Common myeloid progenitor, CD34-positive (primary cell): ENCODE data around the gene IRF3.

Experiments
- CTCF ChIA-PET: fragments of 350-600 bp; sonication (Branson Sonifier 250); formaldehyde crosslinking; loops from one replicate; lab custom pipeline; 2021; ENCODE audit warnings: antibody characterized with exemption; lab: Charles Lee
- POLR2A ChIA-PET: fragments of 350-600 bp; sonication (Branson Sonifier 250); formaldehyde crosslinking; loops from one replicate; lab custom pipeline; 2021; ENCODE audit warnings: antibody characterized with exemption; lab: Charles Lee
- DNase-seq, 3 donors: peaks; one replicate each; pipeline versions ENCODE4 v3.0.0 to v3.0.0-alpha.2; 2013
- H3K27ac ChIP-seq, 2 experiments: 1 replicate in 1 of 2; 2 replicates in 1 of 2; pipeline ENCODE4 v1.7.0; 2013; ENCODE audit warnings: inconsistent platforms in 2 of 2, low read length in 2 of 2, mild to moderate bottlenecking in 2 of 2, low read depth in 1 of 2, moderate library complexity in 1 of 2; ENCODE audit not compliant: severe bottlenecking in 2 of 2, insufficient read depth in 1 of 2, poor library complexity in 1 of 2
- H3K27me3 ChIP-seq, 5 experiments: replicated peaks in 2 of 5; 1 replicate in 3 of 5; 2 replicates in 2 of 5; pipeline versions ENCODE4 v1.6.1 to v1.7.0; 2013; ENCODE audit warnings: low read length in 4 of 5, mild to moderate bottlenecking in 2 of 5, moderate library complexity in 2 of 5, inconsistent platforms in 1 of 5; ENCODE audit not compliant: insufficient read depth in 5 of 5, control insufficient read depth in 4 of 5
- H3K36me3 ChIP-seq, 4 experiments: 1 replicate in 2 of 4; 2 replicates in 2 of 4; pipeline versions ENCODE4 v1.6.1 to v1.7.0; 2013; ENCODE audit warnings: low read length in 3 of 4, control low read depth in 1 of 4, mild to moderate bottlenecking in 1 of 4; ENCODE audit not compliant: control insufficient read depth in 4 of 4, insufficient read depth in 4 of 4
- H3K4me1 ChIP-seq, 4 experiments: 1 replicate in 3 of 4; 2 replicates in 1 of 4; pipeline versions ENCODE4 v1.6.1 to v1.7.1; 2013; ENCODE audit warnings: low read length in 3 of 4, mild to moderate bottlenecking in 3 of 4, control low read depth in 1 of 4, inconsistent platforms in 1 of 4, moderate library complexity in 1 of 4; ENCODE audit not compliant: control insufficient read depth in 4 of 4, insufficient read depth in 4 of 4; ENCODE audit errors: control extremely low read depth in 1 of 4
- H3K4me3 ChIP-seq, 7 experiments: 1 replicate in 4 of 7; 2 replicates in 3 of 7; pipeline versions ENCODE4 v1.5.1 to v1.7.0; 2013; ENCODE audit warnings: mild to moderate bottlenecking in 7 of 7, low read length in 6 of 7, moderate library complexity in 6 of 7, inconsistent platforms in 2 of 7, low read depth in 2 of 7, control low read depth in 1 of 7; ENCODE audit not compliant: insufficient read depth in 4 of 7, control insufficient read depth in 1 of 7; ENCODE audit errors: extremely low read depth in 1 of 7
- H3K9me3 ChIP-seq, 5 experiments: 1 replicate in 4 of 5; 2 replicates in 1 of 5; pipeline versions ENCODE4 v1.6.1 to v1.7.1; 2013; ENCODE audit warnings: low read length in 4 of 5, mild to moderate bottlenecking in 2 of 5, inconsistent platforms in 1 of 5, low read depth in 1 of 5, moderate library complexity in 1 of 5; ENCODE audit not compliant: control insufficient read depth in 4 of 5, insufficient read depth in 2 of 5; ENCODE audit errors: control extremely low read depth in 1 of 5
- WGBS: methylation state at CpG from one replicate; pipeline ENCODE4 v1.1.5; 2013; ENCODE audit not compliant: insufficient coverage; 5-methylcytosine and 5-hydroxymethylcytosine counted together

Gene IRF3

GRCh38 chr19:49613374-49613773 is 52.3 kb downstream of the IRF3 start:
- ChIA-PET POLR2A (no interaction called here), CTCF (no interaction called here)
- H3K4me3 ChIP-seq: no peak overlapping the region
- no peak for DNase-seq
- peaks cover 11 to 71% (median 55%) of the 10 kb centered on the region in 4 experiments for H3K36me3 ChIP-seq
- no peaks in the 10 kb centered on the region for H3K4me1 ChIP-seq
- WGBS: 100% methylated on average over 1 of the region's 4 CpGs
- no peaks in the 10 kb centered on the region for H3K27me3 ChIP-seq
- H3K9me3 ChIP-seq: peaks cover 0 to 11% (median 4%) of the 10 kb centered on the region in 5 experiments
- H3K27ac ChIP-seq: no peak overlapping the region
